Endothelial cell (in vitro differentiated cells): ENCODE results near the gene ZNF433. TPM values are rescaled to one million over a fixed set of nuclear protein-coding genes. Genes with fewer than 3 reads are reported as not detected.

Source experiments
- DNase-seq: peaks from one replicate; pipeline ENCODE4 v3.0.0; 2021; ENCODE audit warnings: low spot score
- H3K27ac Mint-ChIP-seq: one replicate; pipeline ENCODE4 v1.8.0; 2021; ENCODE audit warnings: mixed read lengths, inconsistent platforms; ENCODE audit not compliant: unreplicated experiment
- H3K27me3 Mint-ChIP-seq: one replicate; pipeline ENCODE4 v1.8.0; 2021; ENCODE audit warnings: mild to moderate bottlenecking, moderate library complexity, mixed read lengths, inconsistent platforms; ENCODE audit not compliant: unreplicated experiment
- H3K36me3 Mint-ChIP-seq: one replicate; pipeline ENCODE4 v1.8.0; 2021; ENCODE audit warnings: mild to moderate bottlenecking, low read depth, mixed read lengths, inconsistent platforms; ENCODE audit not compliant: unreplicated experiment
- H3K4me1 Mint-ChIP-seq: one replicate; pipeline ENCODE4 v1.8.0; 2021; ENCODE audit warnings: mild to moderate bottlenecking, mixed read lengths, inconsistent platforms; ENCODE audit not compliant: unreplicated experiment
- H3K4me3 Mint-ChIP-seq: one replicate; pipeline ENCODE4 v1.8.0; 2021; ENCODE audit warnings: mild to moderate bottlenecking, mixed read lengths, inconsistent platforms; ENCODE audit not compliant: unreplicated experiment
- H3K9me3 Mint-ChIP-seq: one replicate; pipeline ENCODE4 v1.8.0; 2021; ENCODE audit warnings: mixed read lengths, inconsistent platforms; ENCODE audit not compliant: unreplicated experiment
- CTCF ChIP-seq: fragments of 200-600 bp; sonication (generic); IDR thresholded peaks from one replicate; pipeline ENCODE4 v1.5.0; 2021; ENCODE audit warnings: antibody characterized with exemption; ENCODE audit not compliant: unreplicated experiment
- total RNA-seq: library from RNA; stranded (reverse); fragmentation: NEBNext Ultra II Directional; extraction: Animal tissue kit (Norgen Biotek cat#: 25700); gene quantifications from one replicate; pipeline ENCODE4 v1.2.1, GENCODE V29; 2021; ENCODE audit not compliant: unreplicated experiment

ZNF433 gene
- total RNA-seq, 1 donor from 2014 or later = 0.21 TPM

GRCh38 chr19:12047868-12048267 is 12.4 kb upstream of the ZNF433 start:
- Mint-ChIP-seq H3K9me3 (peaks cover 45% of the 10 kb centered on the region), H3K27ac (no peak overlapping the region), H3K27me3 (peaks cover 2% of the 10 kb centered on the region), H3K4me1 (no peaks in the 10 kb centered on the region), H3K36me3 (peaks cover 5% of the 10 kb centered on the region), H3K4me3 (no peak overlapping the region)
- no peak for DNase-seq
- no peak for TF ChIP-seq CTCF

- Mint-ChIP-seq H3K27ac (no peak overlapping the region), H3K4me1 (no peaks in the 10 kb centered on the region), H3K27me3 (peaks cover 2% of the 10 kb centered on the region), H3K4me3 (no peak overlapping the region), H3K36me3 (no peaks in the 10 kb centered on the region), H3K9me3 (peaks cover 38% of the 10 kb centered on the region)
- DNase-seq = no peak
- no peak for TF ChIP-seq CTCF
These were observed 8.4 kb upstream of the ZNF433 start for GRCh38 chr19:12043752-12044422.

GRCh38 chr19:12042893-12043292 is 7.4 kb upstream of the ZNF433 start:
- Mint-ChIP-seq H3K4me1 (no peaks in the 10 kb centered on the region), H3K27me3 (peaks cover 2% of the 10 kb centered on the region), H3K9me3 (peaks cover 38% of the 10 kb centered on the region), H3K4me3 (no peak overlapping the region), H3K36me3 (peaks cover 1% of the 10 kb centered on the region), H3K27ac (no peak overlapping the region)
- DNase-seq = no peak
- no peak for TF ChIP-seq CTCF

GRCh38 chr19:12034620-12035019 is 859 bp downstream of the ZNF433 start:
- Mint-ChIP-seq H3K4me1 (no peaks in the 10 kb centered on the region), H3K36me3 (peaks cover 26% of the 10 kb centered on the region), H3K27me3 (peaks cover 6% of the 10 kb centered on the region), H3K27ac (no peak overlapping the region), H3K9me3 (peaks cover 38% of the 10 kb centered on the region), H3K4me3 (no peak overlapping the region)
- TF ChIP-seq CTCF = no peak
- no peak for DNase-seq

GRCh38 chr19:12034198-12034597 is 1.3 kb downstream of the ZNF433 start:
- no peak overlapping the region for H3K4me3 Mint-ChIP-seq
- no peak for DNase-seq
- H3K27me3 Mint-ChIP-seq = peaks cover 7% of the 10 kb centered on the region
- no peak overlapping the region for H3K27ac Mint-ChIP-seq
- no peak for TF ChIP-seq CTCF
- H3K36me3 Mint-ChIP-seq = peaks cover 26% of the 10 kb centered on the region
- peaks cover 38% of the 10 kb centered on the region for H3K9me3 Mint-ChIP-seq
- H3K4me1 Mint-ChIP-seq = no peaks in the 10 kb centered on the region
